Keratinocyte (primary cell): ENCODE data around the gene SP6.

Experiments
- CTCF ChIP-seq, 3 experiments: IDR thresholded peaks in 1 of 3; conservative IDR thresholded peaks in 1 of 3; optimal IDR thresholded peaks in 1 of 3; 2 replicates in 2 of 3; 3 replicates in 1 of 3; pipeline versions ENCODE3 to v1.5.1; 2011; ENCODE audit warnings: low read length in 3 of 3, mild to moderate bottlenecking in 3 of 3, moderate library complexity in 2 of 3, control low read depth in 1 of 3, inconsistent platforms in 1 of 3; ENCODE audit not compliant: insufficient read depth in 2 of 3; ENCODE audit errors: extremely low read depth in 1 of 3
- EZH2 ChIP-seq: IDR thresholded peaks from one replicate; pipeline ENCODE4 v1.6.1; 2012; ENCODE audit warnings: inconsistent platforms, mild to moderate bottlenecking, low read length, moderate library complexity

DNA sequence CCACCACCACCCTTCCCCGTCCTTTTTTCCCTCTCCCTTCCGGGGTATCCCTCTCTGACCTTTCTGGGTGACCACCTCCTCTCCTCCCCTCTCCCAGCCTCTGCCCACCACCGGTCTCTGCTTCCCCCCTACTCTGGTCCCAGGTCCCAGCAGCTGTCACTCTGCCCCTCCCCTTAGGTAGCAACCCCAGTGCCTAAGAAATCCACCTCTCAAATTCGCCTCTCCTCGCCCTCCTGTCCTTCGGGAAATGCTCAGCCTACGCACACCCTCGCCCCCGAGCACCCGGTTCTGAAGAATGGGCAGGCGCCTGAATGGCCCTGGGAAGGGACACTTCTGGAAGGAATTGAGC, 775 bp upstream of the SP6 start:
- TF ChIP-seq CTCF (optimal IDR thresholded peaks at IDR 0.05 in 1 of 3, IDR thresholded peaks at IDR 0.05 in 1 of 3, conservative IDR thresholded peaks at IDR 0.05 in 1 of 3; ENCODE audit: extremely low read depth in 1 of 3, insufficient read depth in 2 of 3, low read length in 3 of 3), result no peak
- TF ChIP-seq EZH2, result no peak
